Subcutaneous adipose tissue (tissue), 4 donors: Measurements from ENCODE around the gene KCNK5. TPM values are rescaled to one million over a fixed set of nuclear protein-coding genes. Genes with fewer than 3 reads are reported as not detected.

Experiments
- total RNA-seq, 4 donors: library from RNA; depleted of rRNA; stranded (reverse); fragments of >200 nt; gene quantifications; one replicate each; pipeline ENCODE4 v1.1.0, GENCODE V29; 2016
- TF ChIP-seq, protein P1 (sequence below): fragments of 450-650 bp; IDR thresholded peaks from one replicate; pipeline ENCODE4 v1.5.1; 2016; ENCODE audit warnings: low read depth, mild to moderate bottlenecking, control low read depth, antibody characterized with exemption, moderate library complexity

The KCNK5 gene
- total RNA-seq, 4 donors from 2014 or later: 1.0 to 3.0 (median 1.1) TPM

DNA sequence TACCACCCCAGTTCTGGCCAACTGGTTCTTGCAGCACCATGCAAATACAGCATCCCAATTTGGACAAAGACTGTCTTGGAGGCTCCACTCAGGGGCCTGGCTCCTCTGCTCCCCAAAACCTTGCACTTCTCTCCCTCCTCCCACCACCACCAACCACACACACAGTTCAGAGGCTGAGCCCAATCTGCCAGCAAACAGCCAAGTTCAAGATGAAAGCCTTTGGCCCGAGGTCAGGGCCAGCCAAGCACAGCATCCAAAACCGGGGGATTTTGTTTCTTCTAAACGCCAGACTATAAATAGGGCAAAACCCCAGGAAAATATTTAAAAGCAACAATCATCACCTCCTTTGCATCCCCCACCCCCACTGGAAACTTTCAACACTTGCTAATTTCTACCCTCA lies 5.7 kb downstream of the KCNK5 start:
- TF ChIP-seq, protein P1, sequence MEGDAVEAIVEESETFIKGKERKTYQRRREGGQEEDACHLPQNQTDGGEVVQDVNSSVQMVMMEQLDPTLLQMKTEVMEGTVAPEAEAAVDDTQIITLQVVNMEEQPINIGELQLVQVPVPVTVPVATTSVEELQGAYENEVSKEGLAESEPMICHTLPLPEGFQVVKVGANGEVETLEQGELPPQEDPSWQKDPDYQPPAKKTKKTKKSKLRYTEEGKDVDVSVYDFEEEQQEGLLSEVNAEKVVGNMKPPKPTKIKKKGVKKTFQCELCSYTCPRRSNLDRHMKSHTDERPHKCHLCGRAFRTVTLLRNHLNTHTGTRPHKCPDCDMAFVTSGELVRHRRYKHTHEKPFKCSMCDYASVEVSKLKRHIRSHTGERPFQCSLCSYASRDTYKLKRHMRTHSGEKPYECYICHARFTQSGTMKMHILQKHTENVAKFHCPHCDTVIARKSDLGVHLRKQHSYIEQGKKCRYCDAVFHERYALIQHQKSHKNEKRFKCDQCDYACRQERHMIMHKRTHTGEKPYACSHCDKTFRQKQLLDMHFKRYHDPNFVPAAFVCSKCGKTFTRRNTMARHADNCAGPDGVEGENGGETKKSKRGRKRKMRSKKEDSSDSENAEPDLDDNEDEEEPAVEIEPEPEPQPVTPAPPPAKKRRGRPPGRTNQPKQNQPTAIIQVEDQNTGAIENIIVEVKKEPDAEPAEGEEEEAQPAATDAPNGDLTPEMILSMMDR: no peak

DNA sequence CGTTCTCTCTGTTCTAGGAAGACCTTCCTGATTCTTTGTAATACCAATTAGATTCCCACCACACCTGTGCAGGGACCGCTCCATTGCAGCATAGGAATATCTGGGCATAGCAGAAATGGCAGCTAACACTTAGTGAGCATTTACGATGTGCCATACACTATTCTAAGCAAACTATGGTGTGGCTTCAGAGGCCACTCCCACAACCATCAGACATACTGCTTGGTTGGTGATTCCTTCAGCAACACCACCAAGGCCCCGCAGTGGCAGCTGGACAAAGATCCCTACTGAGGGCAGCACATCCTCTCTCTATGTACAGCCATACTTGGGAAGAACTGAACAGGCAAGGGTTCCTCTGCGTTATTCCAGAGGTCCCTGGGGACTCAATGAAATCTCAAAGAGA lies 6.2 kb downstream of the KCNK5 start:
- TF ChIP-seq, protein P1: no peak

DNA sequence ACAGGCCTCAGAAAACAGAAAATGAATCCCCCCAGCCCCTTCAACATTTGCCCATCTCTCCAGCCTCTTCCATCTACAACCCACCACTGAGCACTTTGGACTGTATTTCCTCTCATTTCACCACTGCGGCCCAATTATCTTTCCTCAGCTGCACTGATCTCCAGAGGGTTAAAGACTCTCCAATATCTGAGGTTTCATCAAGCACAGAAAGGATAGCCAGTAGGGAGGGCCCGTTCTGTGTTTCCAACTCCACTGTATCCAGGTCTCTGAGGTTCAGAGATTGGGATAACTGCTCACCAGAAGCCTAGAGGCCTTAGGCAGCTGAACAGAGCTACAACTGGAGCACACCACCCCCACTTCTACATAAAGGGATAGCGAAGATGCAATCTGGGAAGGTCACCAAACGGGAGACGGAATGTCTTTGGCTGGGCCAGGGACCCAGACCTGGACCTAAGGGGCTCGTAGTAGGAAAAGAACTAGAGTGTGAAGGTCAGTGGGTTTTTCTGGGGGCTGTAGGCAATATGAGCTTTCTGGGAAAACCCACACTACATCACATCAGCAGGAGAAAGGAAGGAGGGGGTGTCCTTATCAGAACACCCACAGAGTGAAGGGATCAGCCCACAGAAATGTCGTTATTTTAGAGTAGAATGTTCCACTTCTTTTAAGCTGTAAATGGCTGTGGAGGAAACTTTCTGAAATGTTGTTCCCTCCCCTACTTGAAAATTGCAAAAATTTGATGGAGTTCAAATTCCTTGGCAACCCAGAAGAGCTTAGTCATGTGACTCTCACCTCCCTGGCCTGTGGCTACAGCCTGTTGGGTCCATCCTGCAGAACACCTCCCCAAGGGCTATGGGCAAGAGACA lies 7.3 kb downstream of the KCNK5 start:
- TF ChIP-seq, protein P1: no peak

DNA sequence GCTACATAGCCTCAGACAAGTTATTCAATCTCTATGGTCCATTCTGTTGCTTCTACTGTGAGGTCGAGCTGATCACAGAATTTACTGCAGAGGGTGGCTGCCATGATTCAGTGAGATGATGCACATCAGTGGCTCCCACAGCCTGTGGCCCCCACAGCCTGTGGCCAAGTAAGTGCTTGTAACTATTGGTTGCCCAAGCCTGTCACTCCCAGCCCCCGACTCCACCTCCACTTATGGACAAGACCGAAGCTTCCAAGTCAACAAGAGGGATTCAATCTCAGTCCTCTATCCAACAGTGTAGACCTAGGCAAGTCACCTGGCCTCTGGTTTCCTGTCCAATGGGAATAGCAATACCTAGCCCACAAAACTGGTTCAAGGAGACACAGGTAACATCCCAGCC lies 8.2 kb downstream of the KCNK5 start:
- TF ChIP-seq, protein P1: no peak

DNA sequence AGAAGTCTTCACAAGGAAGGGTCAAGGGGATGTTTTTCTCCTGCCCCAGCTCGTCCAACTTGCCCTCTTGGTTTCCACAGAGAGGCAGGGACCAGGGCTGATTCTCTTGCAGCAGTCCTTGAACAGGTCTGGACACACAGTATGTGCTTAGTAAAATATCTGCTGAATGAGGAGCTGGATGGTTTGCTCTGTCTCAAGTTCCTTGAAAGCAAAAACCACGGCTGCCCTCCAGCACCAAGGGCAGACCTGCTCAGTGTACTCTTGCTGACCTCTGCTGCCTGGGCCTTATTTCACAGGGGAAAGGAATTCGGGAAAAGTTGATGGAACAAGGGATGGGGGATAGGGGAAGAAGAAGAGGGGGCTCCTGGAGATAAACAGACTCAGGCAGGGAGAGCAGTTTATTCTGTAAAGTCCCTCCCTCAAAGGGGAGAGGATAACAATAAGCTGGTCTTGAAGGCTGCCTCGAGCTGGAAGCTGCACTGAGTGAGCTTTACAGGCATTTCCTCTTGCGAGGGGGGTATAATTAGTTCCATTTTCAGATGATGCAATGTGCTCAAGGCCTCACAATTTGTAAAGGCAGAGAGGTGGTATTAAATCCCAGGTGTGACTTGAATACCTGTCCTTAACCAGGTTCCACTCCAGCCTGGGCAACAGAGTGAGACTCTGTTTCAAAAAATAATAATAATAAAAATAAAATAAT lies 10.3 kb downstream of the KCNK5 start:
- TF ChIP-seq, protein P1: no peak

DNA sequence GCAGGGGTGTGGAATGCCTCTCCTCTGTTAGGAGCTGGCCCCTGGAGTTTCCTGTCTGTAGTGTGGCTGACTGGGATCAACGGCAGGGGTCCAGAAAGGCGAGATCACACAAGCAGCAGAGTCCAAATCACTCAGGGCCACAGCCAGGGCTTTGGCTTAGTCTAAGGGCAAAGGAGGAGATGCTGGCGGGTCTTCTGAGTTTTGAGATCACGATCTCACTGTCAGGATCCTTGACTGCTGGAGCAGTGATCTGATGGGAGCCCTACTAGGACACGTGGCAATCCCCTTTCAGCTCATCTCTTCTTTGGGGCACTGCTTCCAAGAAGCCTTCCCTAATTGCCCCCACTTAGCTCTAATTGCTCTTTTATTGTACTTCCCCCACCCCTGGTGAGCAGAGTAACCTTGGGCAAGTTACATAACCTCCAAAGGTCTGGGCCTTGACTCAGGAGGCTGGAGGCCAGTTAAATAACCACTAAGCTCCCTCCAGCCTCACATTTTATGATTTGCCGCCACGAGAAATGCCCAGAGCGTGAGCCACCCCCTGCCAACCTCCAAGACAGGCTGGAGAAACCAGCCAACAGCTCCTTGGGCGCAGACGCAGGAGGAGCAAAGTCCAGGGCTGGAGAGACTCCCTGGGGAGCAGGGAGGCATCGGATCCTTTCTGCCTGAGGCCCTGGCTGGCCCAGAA lies 12.0 kb downstream of the KCNK5 start:
- TF ChIP-seq, protein P1: no peak
